Measurements from ENCODE around the gene PDZD7. TPM values are rescaled to one million over a fixed set of nuclear protein-coding genes. Genes with fewer than 3 reads are reported as not detected.

PDZD7 gene
- total and polyA plus RNA-seq, 2 of the 8 experiments (the other 6 are each of a cell fraction or from before 2014, with no cell fraction given) = 0.88 to 1.6 TPM

DNA sequence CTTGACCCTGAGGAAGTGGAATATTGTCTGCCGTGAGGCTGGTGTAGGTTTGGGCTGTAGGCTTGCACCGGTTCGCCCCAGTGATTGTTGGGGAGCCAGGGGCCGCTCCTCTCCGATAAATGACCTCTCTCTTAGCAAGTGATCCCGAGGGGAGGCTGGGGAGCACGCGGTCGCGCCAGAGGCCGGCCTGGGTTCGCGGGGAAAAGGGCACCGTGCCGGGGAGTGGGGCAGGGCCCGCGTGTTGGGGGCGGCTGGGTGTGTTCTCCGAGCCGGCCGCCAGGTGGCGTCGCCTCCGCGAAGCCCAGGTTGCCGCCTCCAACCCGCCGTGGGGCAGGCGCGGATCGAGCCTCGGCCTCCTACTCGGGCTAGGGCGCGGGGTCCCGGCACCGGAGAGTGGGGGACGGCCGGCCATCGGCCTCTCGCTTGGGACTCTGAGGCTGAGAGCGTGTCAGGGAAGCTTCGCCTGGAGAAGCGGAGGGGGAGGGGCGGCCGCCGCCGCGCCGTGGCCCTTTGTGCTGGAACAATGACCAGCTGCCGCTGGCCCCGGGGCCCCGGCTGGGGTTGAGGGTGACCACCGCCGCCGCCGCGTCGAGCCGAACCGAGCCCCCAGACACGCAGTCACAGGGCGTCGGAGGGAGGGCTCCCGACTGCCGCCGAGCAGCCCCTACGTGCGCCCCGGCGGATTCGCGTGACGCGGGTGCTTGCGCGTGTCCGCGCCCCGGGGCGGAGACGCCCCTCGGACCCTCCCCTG, 31.8 kb downstream of the PDZD7 start (continued):
- TF ChIP-seq SAP30 (IDR thresholded peaks at IDR 0.05; ENCODE audit: insufficient read depth, insufficient replicate concordance, low read length) = no peak
- TF ChIP-seq CBX5 (IDR thresholded peaks at IDR 0.05; ENCODE audit: low read depth, low read length) = no peak
- TF ChIP-seq SIN3A (conservative IDR thresholded peaks at IDR 0.05 in 1 of 2, IDR thresholded peaks at IDR 0.05 in 1 of 2; ENCODE audit: low read depth in 1 of 2, low read length in 2 of 2) = peak; percentile 63 to 72; a peak in 1 of 4 replicates
- no peak for TF ChIP-seq EZH2 (IDR thresholded peaks at IDR 0.05; ENCODE audit: low read depth, low read length, severe bottlenecking)
- TF ChIP-seq BCL11A (IDR thresholded peaks at IDR 0.05; ENCODE audit: low read depth in 2 of 2, low read length in 2 of 2) = no peak
- TF ChIP-seq SIX5 (IDR thresholded peaks at IDR 0.05; ENCODE audit: low read depth, low read length) = no peak
- TF ChIP-seq HDAC2 (IDR thresholded peaks at IDR 0.05; ENCODE audit: borderline replicate concordance in 1 of 2, low read depth in 2 of 2, low read length in 2 of 2) = peak in 1 of 2 experiments; percentile 15; a peak in 1 of 4 replicates
- TF ChIP-seq, protein P1, sequence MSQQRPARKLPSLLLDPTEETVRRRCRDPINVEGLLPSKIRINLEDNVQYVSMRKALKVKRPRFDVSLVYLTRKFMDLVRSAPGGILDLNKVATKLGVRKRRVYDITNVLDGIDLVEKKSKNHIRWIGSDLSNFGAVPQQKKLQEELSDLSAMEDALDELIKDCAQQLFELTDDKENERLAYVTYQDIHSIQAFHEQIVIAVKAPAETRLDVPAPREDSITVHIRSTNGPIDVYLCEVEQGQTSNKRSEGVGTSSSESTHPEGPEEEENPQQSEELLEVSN (IDR thresholded peaks at IDR 0.05) = peak; percentile 45; the same call in 1 of the 2 replicates
- peak; percentile 35; the same call in 1 of the 2 replicates for TF ChIP-seq TBP (IDR thresholded peaks at IDR 0.05; ENCODE audit: low read depth, low read length)

All from H1 (cell line).